HCT116 (cell line): ENCODE measurements around the gene TMEM52. TPM values are rescaled to one million over a fixed set of nuclear protein-coding genes. Genes with fewer than 3 reads are reported as not detected.

Experiments used
- ATAC-seq: fragments of 200-7000 bp; cut with Tn5 transposase; 2 replicates; pipeline ENCODE4 v1.9.1; 2020; ENCODE audit warnings: mild to moderate bottlenecking, moderate library complexity
- BruUV-seq: library from RNA; stranded (reverse); fragments of 400-500 nt; replicated peaks from 2 replicates; lab custom pipeline; 2021; lab: Mats Ljungman, UMichigan
- CTCF ChIA-PET: fragments of 300-600 bp; sonication (Branson Sonifier 250); formaldehyde crosslinking; loops from one replicate; lab custom pipeline; 2021; ENCODE audit warnings: antibody characterized with exemption; lab: Charles Lee
- POLR2A ChIA-PET: fragments of 300-600, 350-600 bp; sonication (Branson Sonifier 250); formaldehyde crosslinking; loops from one replicate; lab custom pipeline; 2021; ENCODE audit warnings: antibody characterized with exemption; lab: Charles Lee
- RAD21 ChIA-PET, 2 experiments: fragments of 300-600 bp; sonication (Branson Sonifier 250); formaldehyde crosslinking; loops; one replicate each; lab custom pipeline; 2023; ENCODE audit warnings: low total read pairs in 2 of 2; ENCODE audit not compliant: uncharacterized antibody in 2 of 2, unreplicated experiment in 2 of 2, low non-redundant PET in 1 of 2; lab: Charles Lee
- DNase-seq: peaks from one replicate; pipeline ENCODE4 v3.0.0-alpha.2; 2010; ENCODE audit warnings: low read depth, low spot score
- H2AFZ ChIP-seq: fragments of 200-600 bp; shearing (Covaris generic), sonication (generic); 2 replicates; pipeline ENCODE4 v1.6.1; 2017; ENCODE audit warnings: low read depth, mixed run types, mixed read lengths, antibody characterized with exemption, low read length; ENCODE audit not compliant: poor library complexity, severe bottlenecking
- H3K27ac ChIP-seq: 2 replicates; pipeline ENCODE4 v1.5.1; 2012; ENCODE audit warnings: low read depth, low read length
- H3K27me3 ChIP-seq: fragments of 200-600 bp; sonication (generic); 2 replicates; pipeline ENCODE4 v1.6.1; 2016; ENCODE audit warnings: mixed run types, low read length, mixed read lengths; ENCODE audit not compliant: insufficient read depth
- H3K36me3 ChIP-seq, 2 experiments: fragments of 200-500 bp in 1 of 2; fragments of 200-600 bp in 1 of 2; sonication (Bioruptor generic) in 1 of 2; sonication (generic) in 1 of 2; 2 replicates each; pipeline versions ENCODE4 v1.5.1 to v1.6.1; 2014 to 2016; ENCODE audit warnings: low read length in 2 of 2, inconsistent platforms in 1 of 2, mixed read lengths in 1 of 2, mixed run types in 1 of 2; ENCODE audit not compliant: insufficient read depth in 2 of 2, control insufficient read depth in 1 of 2
- H3K4me1 ChIP-seq, 2 experiments: fragments of 200-600 bp in 1 of 2; sonication (generic) in 1 of 2; 2 replicates each; pipeline versions ENCODE4 v1.5.1 to v1.6.1; 2012 to 2017; ENCODE audit warnings: low read length in 2 of 2, inconsistent platforms in 1 of 2, mild to moderate bottlenecking in 1 of 2, mixed read lengths in 1 of 2, mixed run types in 1 of 2, moderate library complexity in 1 of 2; ENCODE audit not compliant: insufficient read depth in 2 of 2, control insufficient read depth in 1 of 2
- H3K4me2 ChIP-seq: fragments of 200-600 bp; sonication (generic); 2 replicates; pipeline ENCODE4 v1.6.1; 2017; ENCODE audit warnings: mixed run types, low read length, mixed read lengths
- H3K4me3 ChIP-seq, 2 experiments: fragments of 200-600 bp in 1 of 2; sonication (generic) in 1 of 2; replicated peaks in 1 of 2; 2 replicates each; pipeline ENCODE4 v1.5.1; 2011 to 2016; ENCODE audit warnings: low read length in 2 of 2, control low read depth in 1 of 2, low read depth in 1 of 2, mild to moderate bottlenecking in 1 of 2, mixed read lengths in 1 of 2, mixed run types in 1 of 2
- H3K79me2 ChIP-seq: fragments of 200-600 bp; sonication (generic); 2 replicates; pipeline ENCODE4 v1.6.1; 2017; ENCODE audit warnings: mild to moderate bottlenecking, mixed run types, low read length, moderate library complexity, mixed read lengths; ENCODE audit not compliant: insufficient read depth
- H3K9ac ChIP-seq: fragments of 200-600 bp; sonication (generic); 2 replicates; pipeline ENCODE4 v1.6.1; 2016; ENCODE audit warnings: low read length, mixed read lengths
- H3K9me2 ChIP-seq: fragments of 200-600 bp; sonication (generic), shearing (Covaris generic); 2 replicates; pipeline ENCODE4 v1.6.1; 2017; ENCODE audit warnings: mixed run types, mild to moderate bottlenecking, moderate library complexity; ENCODE audit not compliant: insufficient read depth
- H3K9me3 ChIP-seq, 2 experiments: fragments of 200-500 bp in 1 of 2; fragments of 200-600 bp in 1 of 2; sonication (Bioruptor generic) in 1 of 2; sonication (generic) in 1 of 2; 2 replicates each; pipeline ENCODE4 v1.6.1; 2014 to 2017; ENCODE audit warnings: low read length in 2 of 2, mixed read lengths in 2 of 2, inconsistent platforms in 1 of 2, low read depth in 1 of 2, mild to moderate bottlenecking in 1 of 2, mixed run types in 1 of 2, moderate library complexity in 1 of 2; ENCODE audit not compliant: control insufficient read depth in 1 of 2, insufficient read depth in 1 of 2
- H4K20me1 ChIP-seq: fragments of 200-600 bp; sonication (generic), shearing (Covaris generic); 2 replicates; pipeline ENCODE4 v1.6.1; 2017; ENCODE audit warnings: mixed run types, mild to moderate bottlenecking, moderate library complexity; ENCODE audit not compliant: insufficient read depth
- CTCF ChIP-seq, 3 experiments: fragments of 200-600 bp in 1 of 3; sonication (generic) in 1 of 3; IDR thresholded peaks in 2 of 3; conservative IDR thresholded peaks in 1 of 3; 2 replicates each; pipeline ENCODE4 v1.5.1; 2012 to 2017; ENCODE audit warnings: low read depth in 2 of 3, low read length in 2 of 3, antibody characterized with exemption in 1 of 3, borderline replicate concordance in 1 of 3, control low read depth in 1 of 3, mild to moderate bottlenecking in 1 of 3, mixed read lengths in 1 of 3, mixed run types in 1 of 3, moderate library complexity in 1 of 3; ENCODE audit not compliant: insufficient read depth in 1 of 3
- RAD21 ChIP-seq: IDR thresholded peaks from 2 replicates; pipeline ENCODE4 v1.6.1; 2012; ENCODE audit warnings: low read depth, mild to moderate bottlenecking
- SIN3A ChIP-seq: IDR thresholded peaks from 2 replicates; pipeline ENCODE4 v1.6.1; 2012; ENCODE audit warnings: low read depth
- SRF ChIP-seq: IDR thresholded peaks from 2 replicates; pipeline ENCODE4 v1.6.1; 2012; ENCODE audit warnings: low read depth
- YY1 ChIP-seq: IDR thresholded peaks from 2 replicates; pipeline ENCODE4 v1.6.1; 2011; ENCODE audit warnings: low read length, low read depth, moderate library complexity, mild to moderate bottlenecking; ENCODE audit not compliant: insufficient replicate concordance; ENCODE audit errors: extremely low read depth
- intact Hi-C: fragments of 100-400 bp; cut with micrococcal nuclease; formaldehyde crosslinking; loops from 2 replicates; pipeline ENCODE4 v1.10.0; 2022
- total RNA-seq: library from RNA; stranded (reverse); gene quantifications from one replicate; pipeline ENCODE4 v1.2.1, GENCODE V29; 2021; ENCODE audit not compliant: unreplicated experiment
- TF ChIP-seq, protein P1 (sequence below): IDR thresholded peaks from 2 replicates; pipeline ENCODE4 v1.6.1; 2012

TMEM52 gene
- total RNA-seq, 1 experiment from 2014 or later = 27.5 TPM

- Histone ChIP-seq H3K9me3 (no peaks in the 10 kb centered on the region), H3K27me3 (no peaks in the 10 kb centered on the region), H3K27ac (peak overlapping the region; percentile 87), H3K36me3 (no peaks in the 10 kb centered on the region), H3K4me2 (peak overlapping the region; percentile 10; the same call in 1 of the 2 replicates), H4K20me1 (no peaks in the 10 kb centered on the region), H3K9ac (no peak overlapping the region), H3K4me3 (no peak overlapping the region), H3K9me2 (no peaks in the 10 kb centered on the region), H2AFZ (peak overlapping the region; percentile 85), H3K4me1 (peaks cover 19 to 36% of the 10 kb centered on the region in 2 experiments), H3K79me2 (no peaks in the 10 kb centered on the region)
- POLR2A ChIA-PET = interaction anchor here (0.5 to 1.3 kb wide), 3 partner anchors 10 to 138 kb away, joined by 3 to 5 read pairs (median 4); no protein-coding TSS in a partner anchor
- CTCF ChIA-PET = interaction anchor here (0.6 to 2.7 kb wide), 13 partner anchors 9 to 277 kb away, joined by 3 to 12 read pairs (median 5); no protein-coding TSS in a partner anchor
- intact Hi-C loops = loop anchor here (1.0 to 5.0 kb wide), 2 partner anchors 117 to 141 kb away; no protein-coding TSS in a partner anchor
- TF ChIP-seq YY1 (peak; percentile 50), RAD21 (peak; percentile 100), SIN3A (no peak), CTCF (IDR thresholded peaks at IDR 0.05 in 2 of 3, conservative IDR thresholded peaks at IDR 0.05 in 1 of 3; ENCODE audit: borderline replicate concordance in 1 of 3, insufficient read depth in 1 of 3, low read depth in 2 of 3, low read length in 2 of 3) (peak; percentile 93 to 96 (median 94)), SRF (no peak)
- TF ChIP-seq, protein P1, sequence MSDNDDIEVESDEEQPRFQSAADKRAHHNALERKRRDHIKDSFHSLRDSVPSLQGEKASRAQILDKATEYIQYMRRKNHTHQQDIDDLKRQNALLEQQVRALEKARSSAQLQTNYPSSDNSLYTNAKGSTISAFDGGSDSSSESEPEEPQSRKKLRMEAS = 0 out of 2 replicates have a peak, but pooled peaks have one; percentile 45
- ATAC-seq = peak; percentile 70
- BruUV-seq = no TSS peak
- RAD21 ChIA-PET = interaction anchor here (0.7 to 1.0 kb wide), 3 partner anchors 9 to 118 kb away, joined by 3 to 4 read pairs (median 3); no protein-coding TSS in a partner anchor
- peak; percentile 71 for DNase-seq
These were observed 12.6 kb downstream of the TMEM52 start for GRCh38 chr1:1906185-1907097.
